Natural killer cell (primary cell): ENCODE measurements around the gene UBE3B. TPM values are rescaled to one million over a fixed set of nuclear protein-coding genes. Genes with fewer than 3 reads are reported as not detected.

ENCODE experiments used
- ATAC-seq, 3 donors: fragments of 150-1000 bp in 2 of 3; fragments of 200-7000 bp in 1 of 3; cut with Tn5 transposase; 1 replicate in 1 of 3; 2 replicates in 2 of 3; pipeline ENCODE4 v1.10.0; 2021; ENCODE audit warnings: mild to moderate bottlenecking in 2 of 3, moderate library complexity in 2 of 3
- DNase-seq, 2 donors: peaks; one replicate each; pipeline versions ENCODE4 v3.0.0 to v3.0.0-alpha.2; 2013 to 2021; ENCODE audit warnings: mixed read lengths in 1 of 2
- H3K27ac ChIP-seq: one replicate; pipeline ENCODE4 v1.5.1; 2013; ENCODE audit warnings: mild to moderate bottlenecking, low read length
- H3K27me3 ChIP-seq: one replicate; pipeline ENCODE4 v1.6.1; 2013; ENCODE audit warnings: low read length; ENCODE audit not compliant: control insufficient read depth, insufficient read depth
- H3K36me3 ChIP-seq: one replicate; pipeline ENCODE4 v1.6.1; 2013; ENCODE audit warnings: low read length; ENCODE audit not compliant: control insufficient read depth, insufficient read depth
- H3K4me1 ChIP-seq: one replicate; pipeline ENCODE4 v1.6.1; 2013; ENCODE audit warnings: low read length; ENCODE audit not compliant: control insufficient read depth, insufficient read depth
- H3K4me3 ChIP-seq: one replicate; pipeline ENCODE4 v1.5.1; 2013; ENCODE audit warnings: low read length
- H3K9me3 ChIP-seq: one replicate; pipeline ENCODE4 v1.6.1; 2013; ENCODE audit warnings: low read length; ENCODE audit not compliant: control insufficient read depth, insufficient read depth
- H3K27ac Mint-ChIP-seq, 2 donors: one replicate each; pipeline ENCODE4 v1.8.0; 2022; ENCODE audit warnings: mild to moderate bottlenecking in 2 of 2, mixed read lengths in 2 of 2, moderate library complexity in 1 of 2
- H3K27me3 Mint-ChIP-seq, 2 donors: one replicate each; pipeline ENCODE4 v1.8.0; 2022; ENCODE audit warnings: low read depth in 2 of 2, mixed read lengths in 2 of 2
- H3K36me3 Mint-ChIP-seq: one replicate; pipeline ENCODE4 v1.8.0; 2022; ENCODE audit warnings: mixed read lengths
- H3K4me1 Mint-ChIP-seq, 2 donors: one replicate each; pipeline ENCODE4 v1.8.0; 2022; ENCODE audit warnings: mixed read lengths in 2 of 2
- H3K4me3 Mint-ChIP-seq: one replicate; pipeline ENCODE4 v1.8.0; 2022; ENCODE audit warnings: mild to moderate bottlenecking, moderate library complexity, mixed read lengths
- H3K9me3 Mint-ChIP-seq, 2 donors: one replicate each; pipeline ENCODE4 v1.8.0; 2022; ENCODE audit warnings: mixed read lengths in 2 of 2
- WGBS: methylation state at CpG from one replicate; pipeline ENCODE4 v1.1.7; 2013; ENCODE audit warnings: missing lambda C conversion rate; ENCODE audit not compliant: insufficient coverage; 5-methylcytosine and 5-hydroxymethylcytosine counted together
- intact Hi-C: fragments of 100-400 bp; cut with micrococcal nuclease; formaldehyde crosslinking; loops from one replicate; pipeline ENCODE4 v1.14.2; 2022
- total RNA-seq, 4 donors: library from RNA; stranded (reverse); fragments of 120-200 nt in 1 of 4; gene quantifications; one replicate each; pipeline versions ENCODE4 v1.2.3 to v1.2.4, GENCODE V29; 2013 to 2022
- TF ChIP-seq, protein P1 (sequence below): fragments of 200-600 bp; IDR thresholded peaks from one replicate; pipeline ENCODE4 v1.8.0; 2022; ENCODE audit warnings: antibody characterized with exemption

The UBE3B gene
- total RNA-seq, 3 donors from 2014 or later (not counting 1 experiment from before 2014, with no cell fraction given): 32.2 to 46.7 (median 39.5) TPM

DNA sequence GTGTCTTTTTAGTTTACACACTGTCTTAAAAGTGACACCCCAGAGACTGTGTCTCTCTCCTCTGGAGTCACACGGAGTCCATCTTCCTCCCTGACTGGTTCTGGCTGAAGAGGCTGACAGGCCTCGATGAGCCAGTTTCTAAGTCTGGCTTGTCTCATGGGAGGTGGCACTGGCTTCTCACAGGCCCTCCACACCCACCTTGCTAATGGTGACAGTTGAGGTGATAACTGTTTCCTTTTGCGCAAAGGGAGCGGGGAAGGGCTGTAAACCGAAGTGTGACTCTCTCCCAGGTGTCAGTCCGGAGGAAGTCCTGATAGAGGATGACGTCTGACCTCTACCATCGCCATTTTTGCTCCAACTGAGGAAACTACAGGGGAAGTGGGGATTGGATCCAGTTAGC, 30.6 kb upstream of the UBE3B start:
- 52% methylated on average over 8 of the region's 8 CpGs for WGBS
- H3K36me3 Mint-ChIP-seq: no peaks in the 10 kb centered on the region
- peak in 1 of 2 donors; percentile 19 for DNase-seq
- ATAC-seq: peak; percentile 60 to 72 (median 71)
- peak overlapping the region; percentile 80 to 93 for H3K27ac Mint-ChIP-seq
- Histone ChIP-seq H3K4me1 (peaks cover 59% of the 10 kb centered on the region), H3K27ac (peak overlapping the region; percentile 77), H3K9me3 (no peaks in the 10 kb centered on the region), H3K36me3 (peaks cover 8% of the 10 kb centered on the region), H3K4me3 (no peak overlapping the region), H3K27me3 (no peaks in the 10 kb centered on the region)
- H3K27me3 Mint-ChIP-seq: no peaks in the 10 kb centered on the region
- intact Hi-C loops: no loop called here
- TF ChIP-seq, protein P1, sequence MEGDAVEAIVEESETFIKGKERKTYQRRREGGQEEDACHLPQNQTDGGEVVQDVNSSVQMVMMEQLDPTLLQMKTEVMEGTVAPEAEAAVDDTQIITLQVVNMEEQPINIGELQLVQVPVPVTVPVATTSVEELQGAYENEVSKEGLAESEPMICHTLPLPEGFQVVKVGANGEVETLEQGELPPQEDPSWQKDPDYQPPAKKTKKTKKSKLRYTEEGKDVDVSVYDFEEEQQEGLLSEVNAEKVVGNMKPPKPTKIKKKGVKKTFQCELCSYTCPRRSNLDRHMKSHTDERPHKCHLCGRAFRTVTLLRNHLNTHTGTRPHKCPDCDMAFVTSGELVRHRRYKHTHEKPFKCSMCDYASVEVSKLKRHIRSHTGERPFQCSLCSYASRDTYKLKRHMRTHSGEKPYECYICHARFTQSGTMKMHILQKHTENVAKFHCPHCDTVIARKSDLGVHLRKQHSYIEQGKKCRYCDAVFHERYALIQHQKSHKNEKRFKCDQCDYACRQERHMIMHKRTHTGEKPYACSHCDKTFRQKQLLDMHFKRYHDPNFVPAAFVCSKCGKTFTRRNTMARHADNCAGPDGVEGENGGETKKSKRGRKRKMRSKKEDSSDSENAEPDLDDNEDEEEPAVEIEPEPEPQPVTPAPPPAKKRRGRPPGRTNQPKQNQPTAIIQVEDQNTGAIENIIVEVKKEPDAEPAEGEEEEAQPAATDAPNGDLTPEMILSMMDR: no peak
- H3K4me3 Mint-ChIP-seq: peak overlapping the region; percentile 53
- peaks cover 62 to 73% of the 10 kb centered on the region in 2 donors for H3K4me1 Mint-ChIP-seq
- no peaks in the 10 kb centered on the region for H3K9me3 Mint-ChIP-seq

DNA sequence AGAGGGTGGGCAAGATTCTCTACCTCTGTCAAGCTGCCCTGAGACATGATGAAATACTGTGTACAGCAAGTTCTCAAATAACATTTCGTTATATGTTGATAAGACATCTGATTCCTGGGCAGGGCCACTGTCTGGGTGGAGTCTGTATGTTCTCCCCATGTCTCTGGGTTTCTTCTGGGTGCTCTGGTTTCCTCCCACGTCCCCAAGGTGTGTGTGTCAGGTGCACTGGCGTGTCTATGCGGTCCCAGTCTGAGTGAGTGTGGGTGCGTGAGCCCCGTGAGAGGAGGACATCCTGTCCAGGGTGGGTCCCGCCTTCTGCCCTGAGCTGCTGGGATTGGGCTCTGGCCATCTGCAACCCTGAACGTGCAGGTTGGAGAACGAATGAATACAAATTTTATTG, 30.0 kb upstream of the UBE3B start:
- Mint-ChIP-seq H3K36me3 (no peaks in the 10 kb centered on the region), H3K9me3 (no peaks in the 10 kb centered on the region), H3K4me1 (peaks cover 68 to 76% of the 10 kb centered on the region in 2 donors), H3K27me3 (no peaks in the 10 kb centered on the region), H3K4me3 (peak overlapping the region; percentile 28), H3K27ac (peak overlapping the region; percentile 80 to 93)
- WGBS: 71% methylated on average over 7 of the region's 9 CpGs
- no peaks in the 10 kb centered on the region for H3K9me3 ChIP-seq
- no peak for DNase-seq
- peak overlapping the region; percentile 77 for H3K27ac ChIP-seq
- peaks cover 8% of the 10 kb centered on the region for H3K36me3 ChIP-seq
- intact Hi-C loops: no loop called here
- no peak overlapping the region for H3K4me3 ChIP-seq
- H3K27me3 ChIP-seq: no peaks in the 10 kb centered on the region
- TF ChIP-seq, protein P1: no peak
- no peak for ATAC-seq
- H3K4me1 ChIP-seq: peaks cover 65% of the 10 kb centered on the region

DNA sequence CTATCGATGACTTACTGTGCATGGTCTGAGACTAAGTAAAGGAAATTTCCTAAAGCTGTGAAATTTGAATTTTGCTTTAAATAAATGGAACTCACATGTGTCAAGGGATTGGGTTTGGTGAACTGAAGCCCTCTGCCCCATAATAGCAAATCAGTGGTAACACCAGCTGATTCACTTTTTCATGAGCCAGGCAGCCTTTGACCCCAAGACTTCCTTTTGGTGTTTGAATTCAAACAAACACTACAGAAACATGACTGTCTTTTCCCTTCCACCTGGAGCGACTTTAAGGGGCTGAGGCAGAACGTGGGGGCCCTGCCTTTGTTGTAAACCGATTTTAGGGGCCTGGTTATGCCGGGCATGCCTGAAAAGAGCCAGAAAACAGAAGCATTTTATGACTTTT, 29.2 kb upstream of the UBE3B start:
- Histone ChIP-seq H3K4me1 (peaks cover 71% of the 10 kb centered on the region), H3K36me3 (peaks cover 12% of the 10 kb centered on the region), H3K27me3 (no peaks in the 10 kb centered on the region), H3K4me3 (no peak overlapping the region), H3K27ac (no peak overlapping the region), H3K9me3 (no peaks in the 10 kb centered on the region)
- Mint-ChIP-seq H3K27ac (peak overlapping the region; percentile 80 to 93), H3K9me3 (no peaks in the 10 kb centered on the region), H3K36me3 (no peaks in the 10 kb centered on the region), H3K27me3 (no peaks in the 10 kb centered on the region), H3K4me3 (no peak overlapping the region), H3K4me1 (peaks cover 69 to 77% of the 10 kb centered on the region in 2 donors)
- 92% methylated on average over 5 of the region's 5 CpGs for WGBS
- TF ChIP-seq, protein P1: no peak
- ATAC-seq (no peak), DNase-seq (no peak)
- intact Hi-C loops: no loop called here

DNA sequence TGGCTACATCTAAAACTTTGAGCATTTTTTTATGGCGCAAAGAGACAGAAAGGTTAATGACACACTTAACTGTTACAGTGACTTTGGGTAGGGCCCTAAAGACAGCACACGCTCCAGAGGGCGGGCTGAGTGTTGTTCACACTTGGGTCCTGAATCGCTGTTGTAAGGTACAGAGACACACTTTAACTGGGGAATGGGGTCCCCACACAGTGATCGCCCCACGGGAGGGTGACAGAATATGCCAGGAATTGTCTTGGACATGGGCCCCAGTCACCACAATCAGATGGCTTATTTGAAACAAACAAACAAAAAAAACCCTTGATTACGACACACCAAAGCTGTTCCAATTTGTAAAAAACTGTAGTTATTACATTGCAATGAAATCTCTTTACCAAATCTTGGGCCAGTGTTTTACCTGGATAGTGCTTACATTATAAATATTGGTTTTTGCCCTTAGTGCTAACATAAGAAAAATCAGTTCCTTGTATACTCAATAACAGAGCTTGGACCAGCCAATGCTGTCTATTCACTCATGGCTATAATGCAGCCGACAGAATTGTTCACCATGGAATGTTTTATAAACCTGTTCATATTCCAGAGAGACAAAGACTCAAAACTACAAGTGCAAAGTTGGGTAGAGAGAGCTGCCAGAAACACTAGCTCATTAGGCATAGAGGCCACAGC, 28.6 kb upstream of the UBE3B start:
- Mint-ChIP-seq H3K4me3 (no peak overlapping the region), H3K4me1 (peaks cover 72 to 80% of the 10 kb centered on the region in 2 donors), H3K36me3 (peaks cover 5% of the 10 kb centered on the region), H3K27ac (peak overlapping the region; percentile 92 to 93), H3K9me3 (no peaks in the 10 kb centered on the region), H3K27me3 (no peaks in the 10 kb centered on the region)
- Histone ChIP-seq H3K4me1 (peaks cover 68% of the 10 kb centered on the region), H3K27ac (no peak overlapping the region), H3K4me3 (no peak overlapping the region), H3K9me3 (no peaks in the 10 kb centered on the region), H3K27me3 (no peaks in the 10 kb centered on the region), H3K36me3 (peaks cover 18% of the 10 kb centered on the region)
- DNase-seq: no peak
- TF ChIP-seq, protein P1: no peak
- no peak for ATAC-seq
- 94% methylated on average over 7 of the region's 8 CpGs for WGBS
- intact Hi-C loops: no loop called here
